AG09319 (cell line): Measurements from ENCODE around the gene TLNRD1.

Experiments
- DNase-seq: peaks from one replicate; pipeline ENCODE4 v3.0.0-alpha.2; 2010; ENCODE audit warnings: low read depth; ENCODE audit errors: extremely low read depth
- CTCF ChIP-seq: IDR thresholded peaks from 2 replicates; pipeline ENCODE4 v1.5.1; 2011; ENCODE audit warnings: low read depth, mild to moderate bottlenecking, inconsistent platforms, low read length, moderate library complexity

Gene TLNRD1

GRCh38 chr15:81029414-81030300 lies 28.9 kb downstream of the TLNRD1 start:
- no peak for TF ChIP-seq CTCF
- no peak for DNase-seq

GRCh38 chr15:81030301-81030750 lies 29.6 kb downstream of the TLNRD1 start:
- DNase-seq, result no peak
- no peak for TF ChIP-seq CTCF

- no peak for TF ChIP-seq CTCF
- no peak for DNase-seq
Observed at GRCh38 chr15:81031203-81031602, 30.5 kb downstream of the TLNRD1 start.

- DNase-seq, result no peak
- no peak for TF ChIP-seq CTCF
Observed at GRCh38 chr15:81032355-81032754, 31.6 kb downstream of the TLNRD1 start.

GRCh38 chr15:81032818-81033217 lies 32.1 kb downstream of the TLNRD1 start:
- DNase-seq, result no peak
- TF ChIP-seq CTCF, result no peak

GRCh38 chr15:81033508-81033907 lies 32.8 kb downstream of the TLNRD1 start:
- no peak for DNase-seq
- no peak for TF ChIP-seq CTCF

GRCh38 chr15:81037952-81038743 lies 37.4 kb downstream of the TLNRD1 start:
- no peak for TF ChIP-seq CTCF
- DNase-seq, result no peak
